Thyroid gland (tissue), 4 donors: ENCODE results near the gene TMEM273. TPM values are rescaled to one million over a fixed set of nuclear protein-coding genes. Genes with fewer than 3 reads are reported as not detected.
A peak's percentile ranks its signal among the peaks of the same experiment; 100 is the strongest.

Experiments
- DNase-seq, 2 donors: peaks; one replicate each; pipeline ENCODE4 v3.0.0-alpha.2; 2019
- H3K27ac ChIP-seq, 3 donors: fragments of 200-600 bp; sonication (generic); 1 replicate in 2 of 3; 2 replicates in 1 of 3; pipeline ENCODE4 v1.5.1; 2016 to 2019; ENCODE audit warnings: mild to moderate bottlenecking in 1 of 3, moderate library complexity in 1 of 3
- H3K27me3 ChIP-seq: fragments of 200-600 bp; sonication (generic); one replicate; pipeline ENCODE4 v1.5.1; 2019
- H3K36me3 ChIP-seq, 2 donors: fragments of 200-600 bp; sonication (generic); one replicate each; pipeline ENCODE4 v1.5.1; 2016 to 2019
- H3K4me1 ChIP-seq, 2 donors: fragments of 200-600 bp; sonication (generic); one replicate each; pipeline ENCODE4 v1.5.1; 2017 to 2019
- H3K4me3 ChIP-seq, 3 donors: fragments of 200-600 bp; sonication (generic); replicated peaks in 1 of 3; 1 replicate in 2 of 3; 2 replicates in 1 of 3; pipeline ENCODE4 v1.5.1; 2016; ENCODE audit warnings: mild to moderate bottlenecking in 1 of 3
- H3K9me3 ChIP-seq: fragments of 200-600 bp; sonication (generic); one replicate; pipeline ENCODE4 v1.5.1; 2017
- POLR2A ChIP-seq, 2 donors: fragments of 450-650 bp; IDR thresholded peaks; one replicate each; pipeline ENCODE4 v1.6.1; 2017; ENCODE audit warnings: antibody characterized with exemption in 2 of 2, mild to moderate bottlenecking in 2 of 2, moderate library complexity in 1 of 2
- WGBS, 2 donors: methylation state at CpG; one replicate each; pipeline ENCODE4 v1.1.5; 2017; 5-methylcytosine and 5-hydroxymethylcytosine counted together
- intact Hi-C: fragments of 100-400 bp; cut with DNase I; formaldehyde crosslinking; loops from one replicate; pipeline ENCODE4 v1.15.1; 2023
- total RNA-seq, 4 donors: library from RNA; depleted of rRNA; stranded (reverse); fragments of >200 nt; gene quantifications; one replicate each; pipeline ENCODE4 v1.2.3, GENCODE V29; 2016
- TF ChIP-seq, protein P1 (sequence below), 6 experiments: fragments of 200-600 bp in 3 of 6; fragments of 450-650 bp in 3 of 6; sonication (generic) in 3 of 6; IDR thresholded peaks; one replicate each; pipeline ENCODE4 v1.5.1; 2016 to 2019; ENCODE audit warnings: antibody characterized with exemption in 6 of 6, mild to moderate bottlenecking in 2 of 6, inconsistent platforms in 1 of 6, moderate library complexity in 1 of 6

TMEM273 gene
- total RNA-seq, 4 donors from 2014 or later, result 4.2 to 15.0 (median 13.2) TPM

DNA sequence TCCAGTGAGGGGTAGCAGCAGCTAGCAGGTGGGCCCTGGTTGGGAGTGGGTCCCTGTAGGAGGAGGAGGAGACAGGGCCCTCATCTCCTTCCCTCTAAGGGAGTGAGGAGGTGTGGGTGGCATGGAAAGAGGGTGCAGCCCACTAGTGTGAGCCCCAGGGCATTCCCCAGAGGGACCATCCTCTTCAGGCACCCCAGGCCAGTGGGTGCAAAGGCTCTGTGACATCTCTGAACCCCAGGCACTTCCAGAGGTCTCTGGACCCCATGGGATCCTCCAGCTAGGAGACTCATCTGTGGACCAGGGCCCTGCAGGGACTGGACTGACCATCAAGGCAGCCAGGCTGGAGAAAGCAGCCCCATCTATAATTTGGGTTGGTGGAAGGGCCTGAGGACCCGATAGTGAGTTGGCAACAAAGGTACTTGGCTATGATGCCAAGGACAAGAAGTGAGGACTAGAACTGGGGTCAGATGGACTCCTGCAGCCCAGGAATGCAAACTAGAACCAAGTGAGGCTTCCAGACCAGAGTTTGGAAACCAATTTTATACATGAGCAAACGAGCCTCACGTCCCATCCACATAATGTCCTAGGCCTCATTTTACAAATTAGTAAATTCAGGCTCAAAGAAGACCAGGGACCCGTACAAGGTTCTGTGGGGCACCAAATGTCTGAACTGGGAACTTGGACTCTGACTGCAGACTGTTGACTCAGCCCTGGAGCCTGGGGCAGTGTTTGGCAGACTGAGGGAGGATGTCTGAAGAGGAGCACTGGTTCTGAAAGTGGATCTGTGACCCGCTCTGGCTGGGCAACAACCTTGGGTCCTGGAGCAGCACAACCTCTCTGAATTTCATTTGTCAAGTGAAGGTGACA lies 71.4 kb downstream of the TMEM273 start:
- H3K27ac ChIP-seq, result peak overlapping the region; percentile 27 to 47 (median 30)
- WGBS, 2 donors, result 85 to 89% methylated on average over 5 of the region's 5 CpGs
- intact Hi-C loops, result no loop called here

DNA sequence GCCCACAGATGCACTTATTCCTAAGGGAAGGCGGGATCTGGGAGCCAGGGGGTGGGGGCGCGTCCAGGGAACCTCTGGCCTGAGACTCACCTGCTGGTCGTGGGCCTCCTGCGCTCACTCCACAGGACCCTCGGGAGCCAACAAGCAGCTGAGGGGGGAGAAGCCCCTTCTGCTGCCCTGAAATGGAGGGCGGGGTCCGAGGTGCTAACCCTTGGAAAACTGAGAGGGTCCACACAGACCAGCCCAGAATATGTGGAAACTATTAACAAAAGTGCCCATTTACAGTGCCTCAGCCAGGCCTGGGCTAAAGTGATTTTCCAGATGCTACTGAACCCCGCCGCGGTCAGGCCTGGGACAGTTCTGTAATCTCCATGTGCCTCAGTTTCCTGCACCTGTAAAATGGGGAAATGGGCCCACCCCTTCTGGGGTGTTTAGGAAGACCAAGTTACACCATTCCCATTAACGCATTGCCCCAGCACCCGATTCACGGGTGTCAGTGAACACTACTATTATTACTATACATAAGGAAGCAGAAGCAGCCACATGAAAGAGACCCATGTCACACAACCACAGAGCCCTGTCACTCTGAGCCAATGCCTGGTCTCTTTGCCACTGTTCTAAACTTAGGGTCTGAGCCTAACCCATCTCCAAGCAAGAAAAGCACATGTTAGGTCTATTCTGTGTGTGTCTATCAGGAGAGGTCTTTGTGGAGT lies 72.2 kb downstream of the TMEM273 start:
- H3K4me3 ChIP-seq, result peak overlapping the region in 1 of 3 donors; percentile 28
- H3K36me3 ChIP-seq, result no peaks in the 10 kb centered on the region
- H3K4me1 ChIP-seq, result peaks cover 56 to 62% of the 10 kb centered on the region in 2 donors
- no peak for DNase-seq
- H3K27ac ChIP-seq, result peak overlapping the region in 1 of 3 donors; percentile 54
- no peaks in the 10 kb centered on the region for H3K9me3 ChIP-seq
- intact Hi-C loops, result no loop called here
- WGBS, 2 donors, result 82 to 100% methylated on average over 4 to 14 of the region's 14 CpGs
- H3K27me3 ChIP-seq, result no peaks in the 10 kb centered on the region
- TF ChIP-seq, protein P1, sequence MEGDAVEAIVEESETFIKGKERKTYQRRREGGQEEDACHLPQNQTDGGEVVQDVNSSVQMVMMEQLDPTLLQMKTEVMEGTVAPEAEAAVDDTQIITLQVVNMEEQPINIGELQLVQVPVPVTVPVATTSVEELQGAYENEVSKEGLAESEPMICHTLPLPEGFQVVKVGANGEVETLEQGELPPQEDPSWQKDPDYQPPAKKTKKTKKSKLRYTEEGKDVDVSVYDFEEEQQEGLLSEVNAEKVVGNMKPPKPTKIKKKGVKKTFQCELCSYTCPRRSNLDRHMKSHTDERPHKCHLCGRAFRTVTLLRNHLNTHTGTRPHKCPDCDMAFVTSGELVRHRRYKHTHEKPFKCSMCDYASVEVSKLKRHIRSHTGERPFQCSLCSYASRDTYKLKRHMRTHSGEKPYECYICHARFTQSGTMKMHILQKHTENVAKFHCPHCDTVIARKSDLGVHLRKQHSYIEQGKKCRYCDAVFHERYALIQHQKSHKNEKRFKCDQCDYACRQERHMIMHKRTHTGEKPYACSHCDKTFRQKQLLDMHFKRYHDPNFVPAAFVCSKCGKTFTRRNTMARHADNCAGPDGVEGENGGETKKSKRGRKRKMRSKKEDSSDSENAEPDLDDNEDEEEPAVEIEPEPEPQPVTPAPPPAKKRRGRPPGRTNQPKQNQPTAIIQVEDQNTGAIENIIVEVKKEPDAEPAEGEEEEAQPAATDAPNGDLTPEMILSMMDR (IDR thresholded peaks at IDR 0.05), result no peak
- TF ChIP-seq POLR2A (IDR thresholded peaks at IDR 0.05), result no peak

More for the DNA sequence above, 71.4 kb downstream of the TMEM273 start:
- Histone ChIP-seq H3K36me3 (no peaks in the 10 kb centered on the region), H3K9me3 (no peaks in the 10 kb centered on the region), H3K4me3 (no peak overlapping the region), H3K27me3 (no peaks in the 10 kb centered on the region), H3K4me1 (peaks cover 50 to 54% of the 10 kb centered on the region in 2 donors)
- no peak for TF ChIP-seq POLR2A (IDR thresholded peaks at IDR 0.05)
- TF ChIP-seq, protein P1 (IDR thresholded peaks at IDR 0.05), result no peak
- no peak for DNase-seq

DNA sequence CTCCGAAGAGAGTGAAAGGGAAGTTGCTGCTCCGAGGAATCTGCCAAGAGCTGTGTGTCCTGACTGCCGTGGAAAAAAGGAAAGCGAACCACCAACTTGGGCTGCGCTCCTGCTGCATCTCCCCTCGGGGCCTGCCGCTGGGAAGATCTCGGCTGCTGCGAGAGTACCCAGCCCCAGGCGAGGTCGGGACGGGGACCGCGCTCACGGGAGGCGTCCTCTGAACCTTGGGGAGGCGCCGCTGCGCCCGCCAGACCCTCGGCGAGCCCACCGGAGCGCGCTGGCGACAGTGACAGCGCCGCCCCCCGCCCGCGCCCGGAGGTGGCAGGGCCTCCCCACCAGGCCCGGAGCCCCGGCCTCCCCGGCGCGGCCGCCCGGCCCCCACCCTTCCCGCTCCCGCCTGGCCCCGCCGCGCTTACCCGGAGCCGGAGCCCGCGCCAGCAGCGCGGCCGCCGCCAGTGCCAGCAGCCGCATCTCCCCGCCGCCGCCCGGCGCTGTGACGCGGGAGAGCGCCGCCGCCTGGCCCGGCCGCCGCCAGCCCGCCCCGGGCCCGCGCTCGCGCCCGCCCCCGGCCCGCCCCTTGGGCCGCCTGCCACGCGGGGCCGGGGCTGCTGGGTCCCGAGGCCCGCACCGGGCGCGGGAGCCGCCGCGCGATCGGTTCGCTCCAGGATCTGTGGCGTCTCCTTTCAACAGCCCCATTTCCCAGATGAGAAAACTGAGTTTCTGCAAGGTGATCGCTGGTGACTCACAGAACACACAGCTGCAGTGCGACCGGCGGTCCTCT lies 73.0 kb downstream of the TMEM273 start, which contains the start of gene VSTM4:
Gene VSTM4, minus strand, starts transcription at position 508 of the 781 bp plus-strand sequence. Its CDS starts 37 bp downstream, at position 471.
- intact Hi-C loops, result no loop called here
- peaks cover 62 to 69% of the 10 kb centered on the region in 2 donors for H3K4me1 ChIP-seq
- DNase-seq, result peak; percentile 43 to 50

DNA sequence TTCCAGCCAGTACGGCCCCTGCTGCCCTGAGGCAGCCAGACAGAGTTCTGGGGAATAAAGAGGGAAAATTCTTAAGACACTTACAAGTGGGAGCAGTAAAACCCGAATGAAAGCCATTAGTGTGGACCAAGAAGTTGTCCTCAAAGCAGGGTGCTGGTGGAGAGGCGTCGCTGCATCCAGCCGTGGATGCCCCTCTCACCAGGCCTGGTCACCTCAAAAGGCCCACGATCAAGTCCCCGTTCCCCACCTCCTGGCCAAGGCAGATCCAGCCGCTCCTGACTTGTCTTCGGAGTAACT lies 73.5 kb downstream of the TMEM273 start:
- Histone ChIP-seq H3K36me3 (no peaks in the 10 kb centered on the region), H3K27ac (peak overlapping the region; percentile 66 to 86 (median 70)), H3K4me1 (peaks cover 67 to 75% of the 10 kb centered on the region in 2 donors), H3K27me3 (no peaks in the 10 kb centered on the region), H3K4me3 (peak overlapping the region; percentile 36 to 64 (median 48)), H3K9me3 (no peaks in the 10 kb centered on the region)
- peak in 1 of 2 donors; percentile 45 for DNase-seq
- WGBS, 2 donors, result 13 to 15% methylated on average over 8 to 9 of the region's 9 CpGs
- intact Hi-C loops, result no loop called here
- no peak for TF ChIP-seq POLR2A (IDR thresholded peaks at IDR 0.05)
- TF ChIP-seq, protein P1 (IDR thresholded peaks at IDR 0.05), result no peak

More for the DNA sequence above, 73.0 kb downstream of the TMEM273 start, which contains the start of gene VSTM4:
- Histone ChIP-seq H3K9me3 (no peaks in the 10 kb centered on the region), H3K27me3 (no peaks in the 10 kb centered on the region), H3K27ac (peak within 1 kb of the TSS; percentile 66 to 86 (median 70)), H3K4me3 (peak within 1 kb of the TSS; percentile 36 to 64 (median 48)), H3K36me3 (no peaks in the 10 kb centered on the region)
- TF ChIP-seq POLR2A (IDR thresholded peaks at IDR 0.05), result peak in 1 of 2 donors; percentile 62
- TF ChIP-seq, protein P1 (IDR thresholded peaks at IDR 0.05), result peak in 1 of 6 experiments; percentile 29
- WGBS, 2 donors, result 3 to 8% methylated on average over 10 to 38 of the region's 95 CpGs
